Activated CD4-positive, alpha-beta T cell treated with anti-CD3 and anti-CD28 coated beads, Interleukin-2, Interleukin-6, amounts not matched to agents 100 ng/mL and 50 ng/mL, durations not matched to agents 16 hours and 8 hours (primary cell): ENCODE results near the gene FOXJ2.
"Not testable (repeated sequence)": the region's sequence is repeated elsewhere in the genome, so short reads cannot be mapped to it uniquely, and the experiment has no call there.

Experiments used
- DNase-seq: peaks from one replicate; pipeline ENCODE4 v3.0.0-alpha.2; 2020

FOXJ2 gene

DNA sequence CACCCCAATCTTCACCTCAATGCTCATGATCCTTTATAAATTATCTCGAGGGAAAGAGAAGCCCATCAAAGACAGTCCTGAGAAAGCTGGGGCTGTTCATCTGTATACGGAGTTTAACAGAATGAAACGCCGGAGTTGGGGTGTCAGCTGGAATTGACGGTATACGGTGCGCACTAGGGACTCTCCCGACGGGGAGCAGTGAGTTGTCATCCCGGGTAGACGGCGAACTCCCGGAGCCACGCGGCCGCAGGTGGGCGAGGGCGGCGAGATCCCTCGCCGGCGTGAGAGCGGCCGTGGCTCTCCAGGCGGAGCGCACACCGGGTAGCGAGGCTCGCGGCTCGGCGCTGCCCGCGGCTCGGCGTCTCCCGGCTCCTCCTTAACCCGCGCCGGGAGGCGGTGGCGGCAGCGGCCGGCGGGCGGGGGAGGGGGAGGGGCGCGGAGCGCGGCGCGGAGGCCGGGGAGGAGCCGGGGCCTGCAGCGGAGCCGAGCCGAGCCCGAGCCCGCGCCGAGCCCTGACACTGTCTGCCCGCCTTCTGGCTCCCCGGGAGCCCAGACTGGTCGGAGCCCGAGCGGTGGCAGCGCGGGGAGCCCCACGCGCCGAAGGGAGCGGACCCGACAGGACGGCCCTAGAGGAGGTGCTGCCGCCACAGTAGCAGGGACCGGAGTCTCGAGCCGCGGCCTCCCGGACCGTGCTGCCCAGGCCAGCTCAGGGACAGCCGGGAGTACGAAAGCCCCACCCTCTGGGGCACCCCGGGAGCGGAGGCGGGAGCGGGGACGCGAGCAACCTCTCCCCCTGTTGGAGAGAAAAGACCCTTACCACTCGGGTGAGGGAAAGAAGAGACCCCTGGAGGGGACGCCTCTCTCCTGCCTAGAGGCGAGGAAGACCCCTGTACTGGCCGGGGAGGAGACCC, at the start of gene FOXJ2:
TSS of gene FOXJ2 (plus strand) at position 475 of the 911 bp plus-strand sequence. CDS start 7,117 bp downstream, outside the sequence.
- DNase-seq = peak; percentile 84

DNA sequence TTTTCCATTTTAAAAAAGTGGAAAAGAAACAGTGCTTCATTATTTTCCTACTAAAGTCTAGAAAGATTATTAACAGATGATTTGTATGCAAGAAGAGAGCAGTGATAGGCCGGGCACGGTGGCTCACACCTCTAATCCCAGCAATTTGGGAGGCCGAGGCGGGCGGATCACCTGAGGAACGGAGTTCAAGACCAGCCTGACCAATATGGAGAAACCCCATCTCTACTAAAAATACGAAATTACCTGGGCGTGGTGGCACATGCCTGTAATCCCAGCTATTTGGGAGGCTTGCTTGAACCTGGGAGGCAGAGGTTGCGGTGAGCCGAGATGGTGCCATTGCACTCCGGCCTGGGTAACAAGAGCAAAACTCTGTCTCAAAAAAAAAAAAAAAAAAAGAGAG, 49.5 kb upstream of the FOXJ2 start:
- not testable (repeated sequence) for DNase-seq

DNA sequence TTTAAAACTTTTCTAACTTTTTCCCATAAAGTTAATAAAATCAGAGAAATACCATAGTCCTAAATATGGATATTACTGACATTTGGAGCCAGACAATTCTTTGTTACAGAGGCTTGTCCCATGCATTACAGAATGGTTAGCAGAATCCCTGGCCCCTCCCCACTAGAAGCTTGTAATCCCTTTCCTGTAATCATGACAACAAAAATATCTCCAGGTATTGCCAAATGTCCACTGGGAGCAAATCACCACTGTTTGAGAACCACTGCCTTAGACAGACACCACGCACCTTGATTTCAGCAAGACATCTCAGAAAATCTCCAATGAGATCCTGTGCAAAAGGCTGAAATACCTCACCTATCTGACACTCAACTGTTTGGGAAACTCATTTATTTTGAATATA, 49.1 kb upstream of the FOXJ2 start:
- DNase-seq = not testable (repeated sequence)

DNA sequence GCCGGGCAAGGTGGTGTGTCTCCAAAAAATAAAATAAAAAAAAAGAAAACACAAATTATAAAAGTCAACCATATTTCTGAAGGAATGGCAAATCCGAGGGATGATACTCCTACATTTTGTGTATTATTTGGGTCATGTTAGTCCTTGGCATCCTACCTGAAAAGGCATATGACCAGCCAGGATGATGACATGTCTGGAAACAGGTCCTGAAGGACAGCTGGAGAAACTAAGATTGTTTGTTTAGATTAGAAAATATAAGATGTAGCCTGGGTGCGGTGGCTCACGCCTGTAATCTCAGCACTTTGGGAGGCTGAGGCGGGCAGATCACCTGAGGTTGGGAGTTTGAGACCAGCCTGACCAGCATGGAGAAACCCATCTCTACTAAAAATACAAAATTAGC, 47.6 kb upstream of the FOXJ2 start:
- DNase-seq = no peak

DNA sequence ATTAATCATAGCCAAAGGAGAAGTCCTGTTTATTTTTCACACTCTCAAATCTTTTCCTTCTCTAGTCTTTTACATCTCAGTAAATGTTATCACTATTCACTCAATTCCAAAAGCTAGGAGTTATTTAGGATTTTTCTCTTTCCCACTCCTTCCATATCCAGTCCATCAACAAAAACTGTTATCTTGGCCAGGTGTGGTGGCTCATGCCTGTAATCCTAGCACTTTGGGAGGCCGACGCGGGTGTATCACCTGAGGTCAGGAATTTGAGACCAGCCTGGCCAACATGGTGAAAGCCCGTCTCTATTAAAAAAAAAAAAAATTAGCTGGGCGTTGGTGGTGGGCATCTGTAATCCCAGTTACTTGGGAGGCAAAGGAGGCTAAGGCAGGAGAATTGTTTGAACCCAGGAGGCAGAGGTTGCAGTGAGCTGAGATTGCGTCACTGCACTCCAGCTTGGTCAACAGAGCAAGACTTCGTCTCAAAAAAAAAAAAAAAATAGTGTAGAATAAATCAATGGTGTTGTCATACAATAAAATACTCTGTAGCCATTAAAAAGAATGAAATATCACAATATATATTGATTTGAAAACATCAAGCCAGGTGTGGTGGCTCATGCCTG, 46.6 kb upstream of the FOXJ2 start:
- no peak for DNase-seq

DNA sequence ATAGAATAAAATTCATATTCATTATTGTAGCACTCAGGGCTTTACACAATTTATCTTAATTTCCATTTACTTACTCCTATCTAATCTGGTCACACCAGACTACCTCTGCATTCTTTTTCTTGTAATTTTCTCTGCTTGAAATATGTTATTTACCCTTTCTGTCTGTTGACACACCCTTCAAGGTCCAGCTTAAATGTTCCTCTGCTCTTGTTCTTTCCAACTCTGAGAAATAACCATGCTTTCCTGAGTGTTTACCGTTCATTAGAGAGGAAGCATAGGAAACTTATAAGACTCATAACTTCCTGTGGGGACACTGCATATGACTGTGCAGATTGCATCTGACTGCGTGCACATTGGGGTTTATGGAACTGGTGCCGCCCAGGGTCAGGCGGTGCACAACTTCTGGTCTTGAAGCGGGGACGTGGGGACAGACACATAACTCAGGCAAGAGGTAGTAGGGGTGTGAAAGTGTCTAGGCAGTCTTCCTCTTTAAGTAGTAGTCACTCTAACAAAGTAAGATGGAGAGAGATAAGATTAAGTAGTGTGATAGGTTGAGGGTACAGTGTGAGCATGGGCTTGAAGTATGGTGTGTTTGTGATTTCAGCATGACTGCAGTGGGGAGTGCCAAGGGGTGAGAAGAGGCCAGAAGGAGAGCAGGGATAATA, 42.6 kb upstream of the FOXJ2 start:
- peak; percentile 94 for DNase-seq

DNA sequence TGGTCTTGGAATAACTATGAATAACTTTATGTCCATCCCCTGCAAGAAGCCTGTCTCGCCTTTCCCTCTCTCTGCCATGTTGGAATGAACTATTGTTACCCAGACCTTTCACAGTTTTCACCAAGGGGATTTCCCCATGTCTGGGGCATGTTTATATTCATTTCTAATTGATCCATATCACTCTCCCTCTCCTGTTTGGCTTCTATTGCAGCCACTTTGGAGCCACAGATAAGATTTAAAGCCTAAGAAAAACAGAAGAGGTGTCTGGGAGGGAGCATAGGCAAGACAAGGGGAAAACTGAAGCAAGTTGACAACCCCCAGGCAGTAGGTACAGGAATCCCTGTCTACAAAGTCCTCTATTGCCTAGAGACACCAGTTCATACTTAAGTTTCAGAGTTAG, 41.0 kb upstream of the FOXJ2 start:
- peak; percentile 44 for DNase-seq

DNA sequence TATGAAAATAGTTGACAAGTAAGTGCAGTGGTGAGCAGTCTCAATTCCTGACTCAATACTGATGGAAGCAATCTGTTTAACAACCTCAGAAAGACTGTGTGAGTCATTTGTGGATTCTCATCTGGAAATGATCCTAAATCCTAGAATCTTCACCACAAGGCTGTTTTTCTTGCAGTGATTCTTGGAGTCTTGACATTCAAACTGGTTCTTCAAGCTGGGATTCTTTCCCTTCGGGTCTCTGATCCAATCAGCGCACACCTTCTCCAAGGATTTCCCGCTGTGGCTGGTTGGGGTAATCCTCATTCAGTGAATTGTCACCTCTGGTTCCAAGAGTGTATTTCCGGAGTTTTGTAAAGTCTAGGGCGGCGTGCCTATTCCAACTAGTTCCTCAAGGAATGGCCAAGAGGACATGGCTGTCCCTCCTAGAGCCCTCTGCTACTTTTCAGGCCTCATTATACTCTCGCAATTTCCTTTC, 37.7 kb upstream of the FOXJ2 start:
- DNase-seq = peak; percentile 30

DNA sequence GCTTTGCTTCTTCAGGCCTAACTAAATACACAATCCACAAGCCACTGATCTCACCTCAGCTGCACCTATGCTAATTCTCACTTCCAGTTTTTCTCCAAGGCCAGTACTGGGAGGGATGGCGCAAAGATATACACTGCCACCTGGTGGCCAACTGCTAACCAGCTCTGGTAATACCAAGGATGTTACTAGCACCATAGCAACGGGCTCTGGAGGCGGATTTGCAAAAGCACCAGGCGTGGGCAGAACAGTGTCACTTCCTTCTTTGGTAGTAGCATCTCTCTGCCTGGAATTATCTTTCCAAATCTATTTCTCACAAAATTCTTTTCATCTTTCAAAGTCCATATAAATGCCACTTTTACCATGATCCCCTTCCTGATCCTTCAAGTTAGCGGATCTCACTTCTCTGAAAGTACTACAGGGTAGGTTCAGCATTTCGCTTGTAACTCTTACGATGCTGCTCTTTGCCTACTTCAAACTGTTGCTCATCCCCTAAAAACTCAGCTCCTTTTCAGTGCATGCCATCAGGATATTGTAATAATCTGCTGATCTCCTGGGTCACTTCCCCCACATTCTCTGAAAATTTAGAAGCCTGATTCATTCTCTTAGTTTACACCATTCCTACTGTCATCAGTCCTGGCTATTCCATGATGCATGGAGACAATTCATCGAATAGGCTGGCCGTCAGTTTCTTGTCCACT, 37.1 kb upstream of the FOXJ2 start:
- peak; percentile 89 for DNase-seq

DNA sequence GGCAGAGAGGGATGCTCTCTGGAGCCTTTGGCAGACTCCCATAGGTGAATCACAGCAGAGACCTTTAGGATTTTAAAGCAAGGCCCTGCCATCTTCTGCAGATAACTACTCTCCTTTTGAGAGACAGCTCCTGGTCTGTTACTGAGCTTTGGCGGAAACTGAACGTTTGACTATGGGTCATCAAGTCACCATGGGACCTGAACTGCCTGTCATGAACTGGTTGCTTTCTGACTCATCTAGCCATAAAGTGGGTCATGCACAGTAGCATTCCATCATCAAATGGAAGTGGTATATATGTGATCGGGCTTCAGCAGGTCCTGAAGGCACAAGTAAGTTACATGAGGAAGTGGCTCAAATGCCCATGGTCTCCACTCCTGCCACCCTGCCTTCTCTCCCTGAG, 31.7 kb upstream of the FOXJ2 start:
- peak; percentile 62 for DNase-seq

DNA sequence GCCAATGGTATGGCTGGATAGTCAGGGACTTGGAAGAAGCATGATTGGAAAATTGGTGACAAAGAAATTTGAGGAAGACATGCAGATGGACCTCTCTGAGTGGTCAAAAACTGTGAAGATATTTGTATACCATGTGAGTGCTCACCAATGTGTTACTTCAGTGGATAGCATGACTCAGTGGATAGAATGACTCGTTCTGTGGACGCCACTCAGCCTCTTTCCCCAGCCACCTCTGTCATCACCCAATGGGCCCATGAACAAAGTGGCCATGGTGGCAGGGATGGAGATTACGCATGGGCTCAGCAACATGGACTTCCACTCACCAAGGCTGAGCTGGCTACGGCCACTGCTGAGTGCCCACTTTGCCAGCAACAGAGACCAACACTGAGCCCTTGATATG, 31.0 kb upstream of the FOXJ2 start:
- peak; percentile 37 for DNase-seq

DNA sequence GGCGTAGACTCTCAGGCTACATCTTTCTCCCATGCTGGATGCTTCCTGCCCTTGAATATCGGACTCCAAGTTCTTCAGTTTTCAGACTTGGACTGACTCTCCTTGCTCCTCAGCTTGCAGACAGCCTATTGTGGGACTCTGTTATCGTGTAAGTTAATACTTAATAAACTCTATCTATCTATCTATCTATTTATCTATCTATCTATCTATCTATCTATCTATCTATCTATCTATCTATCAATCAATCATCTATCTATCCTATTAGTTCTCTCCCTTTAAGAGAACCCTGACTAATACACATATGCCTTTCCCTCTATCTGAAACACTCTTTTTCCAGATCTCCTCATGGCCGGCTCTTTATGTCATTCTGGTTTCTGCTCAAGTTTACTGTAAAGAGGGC, 27.6 kb upstream of the FOXJ2 start:
- DNase-seq = not testable (repeated sequence)

DNA sequence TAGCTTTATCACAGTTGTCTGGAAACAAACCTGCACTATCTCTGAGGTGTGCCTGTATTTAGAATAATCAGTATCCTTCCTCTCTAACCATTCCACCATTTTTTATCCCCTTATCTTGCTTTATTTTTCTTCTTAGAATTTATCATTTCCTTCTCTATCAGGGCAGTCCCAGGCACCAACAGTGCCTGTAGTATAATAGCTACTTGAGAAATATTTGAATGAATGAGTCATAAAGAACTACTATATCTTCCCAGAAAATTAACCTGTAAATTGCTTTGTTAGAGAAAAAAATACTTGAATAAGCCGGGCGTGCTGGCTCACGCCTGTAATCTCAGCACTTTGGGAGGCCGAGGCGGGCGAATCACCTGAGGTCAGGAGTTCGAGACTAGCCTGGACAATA, 21.2 kb upstream of the FOXJ2 start:
- DNase-seq = no peak

DNA sequence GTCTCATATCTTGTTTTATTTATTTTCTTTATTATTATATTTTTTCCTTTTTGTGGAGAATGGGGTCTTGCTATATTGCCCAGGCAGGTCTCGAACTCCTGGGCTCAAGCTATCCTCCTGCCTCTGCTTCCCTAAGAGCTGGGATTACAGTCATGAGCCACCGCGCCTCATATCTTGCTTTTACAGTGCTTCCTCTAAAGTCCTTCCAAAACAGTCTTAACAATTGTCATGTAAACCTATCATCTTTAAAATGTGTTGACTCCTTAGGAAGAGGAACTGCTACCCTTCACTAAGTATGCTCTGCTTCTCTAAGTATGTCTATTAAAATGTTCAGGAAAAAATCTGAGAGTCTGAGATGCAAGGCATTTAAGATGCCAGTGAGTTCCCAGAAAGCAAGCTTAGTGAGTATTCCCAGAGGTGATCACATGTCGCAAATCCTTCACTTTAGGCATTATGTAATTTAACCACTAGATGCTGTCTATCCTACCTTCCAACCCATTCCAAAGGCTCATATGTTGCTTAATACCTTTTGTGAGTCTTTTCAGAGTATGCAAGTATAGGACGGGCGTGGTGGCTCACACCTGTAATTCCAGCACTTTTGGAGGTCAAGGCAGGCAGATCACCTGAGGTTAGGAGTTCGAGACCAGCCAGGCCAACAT, 19.7 kb upstream of the FOXJ2 start:
- no peak for DNase-seq

DNA sequence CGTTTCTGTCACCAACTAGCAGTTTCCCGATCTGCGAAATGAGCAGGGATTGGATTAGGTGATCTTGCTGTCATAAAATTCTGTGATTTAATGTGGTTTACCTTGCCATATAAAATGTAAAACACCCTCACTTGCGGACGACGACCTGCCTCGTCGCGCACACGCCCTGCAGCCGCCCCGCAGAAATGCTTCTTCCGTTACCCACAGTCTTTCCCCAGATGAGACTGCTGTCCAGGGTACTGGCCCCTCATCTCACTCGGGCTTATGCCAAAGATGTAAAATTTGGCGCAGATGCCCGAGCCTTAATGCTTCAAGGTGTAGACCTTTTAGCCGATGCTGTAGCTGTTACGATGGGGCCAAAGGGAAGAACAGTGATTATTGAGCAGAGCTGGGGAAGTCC, 17.7 kb upstream of the FOXJ2 start:
- DNase-seq = no peak

DNA sequence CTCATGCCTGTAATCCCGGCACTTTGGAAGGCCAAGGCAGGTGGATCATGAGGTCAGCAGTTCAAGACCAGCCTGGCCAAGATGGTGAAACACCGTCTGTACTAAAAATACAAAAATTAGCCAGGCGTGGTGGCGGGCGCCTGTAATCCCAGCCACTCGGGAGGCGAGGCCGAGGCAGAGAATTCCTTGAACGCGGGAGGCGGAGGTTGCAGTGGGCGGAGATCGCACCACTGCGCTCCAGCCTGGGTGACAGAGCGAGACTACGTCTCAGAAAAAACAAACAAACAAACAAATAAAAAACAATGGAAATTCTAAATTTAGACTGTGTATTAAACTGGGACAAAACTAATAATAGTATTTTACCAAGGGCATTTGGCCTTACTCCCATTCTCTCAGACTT, 14.3 kb upstream of the FOXJ2 start:
- DNase-seq = not testable (repeated sequence)

DNA sequence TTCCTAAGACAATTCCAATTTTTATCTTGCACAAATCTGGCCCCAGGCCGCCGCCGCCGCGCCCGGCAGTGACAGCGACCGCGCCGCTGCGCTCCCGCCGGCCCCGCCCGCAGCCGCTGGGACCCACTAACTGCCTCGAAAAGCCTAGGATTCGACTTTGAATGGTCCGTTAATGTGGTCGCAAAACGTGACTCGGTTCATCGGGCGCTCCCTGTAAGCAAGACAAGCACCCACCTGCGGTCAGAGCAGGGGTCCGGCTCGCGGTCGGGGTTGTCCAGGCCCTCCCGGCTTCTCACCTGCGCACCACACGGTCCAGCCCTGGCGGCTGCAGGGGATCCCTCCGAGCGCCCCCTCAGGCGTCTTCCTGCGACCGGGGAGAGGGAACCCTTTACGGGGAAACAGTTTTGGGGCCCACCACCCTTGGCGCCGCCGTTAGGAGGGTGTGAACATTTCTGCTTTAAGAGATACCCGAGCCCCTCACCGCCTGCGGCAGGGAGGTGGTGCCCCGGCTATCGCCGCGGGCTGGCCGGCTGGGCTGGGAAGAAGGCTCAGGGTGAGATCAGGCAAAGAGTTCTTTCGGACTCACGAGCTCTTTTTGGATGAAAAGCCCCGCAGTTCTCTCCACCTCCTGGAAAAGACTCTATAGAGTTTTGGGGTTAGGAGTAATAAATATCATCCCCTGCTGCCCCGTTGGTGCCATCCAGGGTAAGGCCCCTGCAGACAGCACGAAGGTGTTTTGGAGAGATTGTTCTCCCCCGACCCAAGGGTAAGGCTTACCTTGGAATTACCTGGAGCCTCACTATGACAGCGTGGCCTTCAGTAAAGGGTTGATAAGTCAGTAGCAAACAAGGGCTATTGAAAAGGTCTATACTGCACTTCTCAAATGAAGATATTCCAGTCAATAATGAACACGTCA, 13.6 kb upstream of the FOXJ2 start:
- DNase-seq = peak; percentile 40

DNA sequence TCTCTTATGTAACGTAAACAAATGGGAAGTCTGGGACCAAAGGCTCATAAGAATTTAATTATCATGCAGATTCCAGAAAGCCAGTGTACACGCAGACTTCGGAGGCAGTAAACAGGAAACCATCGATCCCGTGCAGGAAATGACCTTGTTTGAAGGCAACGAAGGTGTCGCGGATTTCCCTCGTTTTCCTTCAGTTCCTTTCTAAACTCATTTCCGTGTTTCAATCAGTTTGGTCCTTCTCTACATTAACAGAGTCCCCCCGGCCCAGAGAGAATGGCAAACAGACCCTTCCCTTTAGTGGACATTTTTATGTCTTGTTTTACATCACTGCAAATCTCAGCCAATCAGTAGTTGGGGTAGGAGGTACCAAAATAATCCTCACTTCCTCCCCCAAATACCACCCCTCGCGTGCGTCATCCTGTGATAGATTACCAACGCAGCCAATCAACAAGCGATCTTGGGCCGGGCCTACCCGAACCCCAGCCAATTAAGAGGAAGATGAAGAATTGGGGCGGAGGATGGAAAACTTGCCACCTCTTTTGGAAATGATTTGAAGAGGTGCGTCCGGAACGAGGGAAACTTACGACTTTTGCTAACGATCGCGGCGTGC, 6.1 kb upstream of the FOXJ2 start:
- DNase-seq = peak; percentile 98

DNA sequence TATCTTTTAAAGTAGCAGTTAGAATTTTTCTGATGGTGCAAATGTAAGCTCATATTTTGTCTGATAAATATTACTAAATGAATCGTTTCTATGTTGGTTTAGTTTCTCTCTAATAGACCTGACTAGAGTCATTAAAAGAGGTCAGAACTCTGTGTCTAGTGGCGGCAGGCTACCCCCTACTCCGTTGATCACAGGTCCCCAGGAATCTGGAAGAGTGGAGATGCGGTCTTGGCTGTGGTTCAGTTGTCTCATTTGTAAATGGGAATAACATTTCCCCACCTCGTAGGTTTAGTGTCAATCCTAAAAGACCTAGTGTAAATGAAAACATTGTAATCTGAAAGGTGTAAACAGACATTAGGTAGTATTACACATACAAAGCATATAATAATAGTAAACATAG, 4.7 kb upstream of the FOXJ2 start:
- no peak for DNase-seq

DNA sequence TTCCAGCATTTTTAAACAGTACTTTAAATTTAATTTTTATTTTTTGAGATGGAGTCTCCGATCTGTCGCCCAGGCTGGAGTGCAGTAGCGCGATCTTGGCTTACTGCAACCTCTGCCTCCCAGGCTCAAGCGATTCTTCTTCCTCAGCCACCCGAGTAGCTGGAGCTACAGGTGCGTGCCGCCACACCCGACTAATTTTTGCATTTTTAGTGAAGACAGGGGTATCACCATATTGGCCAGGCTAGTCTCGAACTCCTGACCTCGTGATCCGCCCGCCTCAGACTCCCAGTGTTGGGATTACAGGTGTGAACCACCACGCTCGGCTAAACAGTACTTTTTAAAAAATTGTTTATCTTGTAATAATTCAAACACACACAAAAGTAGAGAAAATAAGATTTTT, 4.2 kb upstream of the FOXJ2 start:
- DNase-seq = no peak

DNA sequence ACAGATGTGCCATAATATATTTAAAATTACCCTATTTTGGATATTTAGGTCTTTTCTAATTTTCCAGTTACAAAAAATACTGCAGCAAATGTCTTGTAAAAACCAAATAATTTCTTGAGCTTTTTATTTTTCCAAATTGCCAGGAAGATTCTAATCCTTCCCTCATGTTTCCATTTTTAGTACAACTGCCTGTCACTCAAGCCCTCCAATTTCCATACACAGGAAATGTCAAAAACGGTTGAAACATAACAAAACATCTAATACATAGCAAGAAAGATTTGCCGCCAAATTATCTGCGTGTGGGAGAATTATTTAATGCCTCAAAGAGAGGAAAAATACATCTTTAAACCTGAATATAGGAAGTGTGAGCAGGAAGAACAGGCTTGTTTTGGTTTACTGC, 2.3 kb upstream of the FOXJ2 start:
- DNase-seq = no peak
